OCI-LY7 (cell line): ENCODE results near the gene PSMD13. TPM values are rescaled to one million over a fixed set of nuclear protein-coding genes. Genes with fewer than 3 reads are reported as not detected.
A peak's percentile ranks its signal among the peaks of the same experiment; 100 is the strongest.

ENCODE experiments used
- BruUV-seq: library from RNA; stranded (reverse); fragments of 400-500 nt; replicated peaks from 2 replicates; lab custom pipeline; 2021; lab: Mats Ljungman, UMichigan
- CTCF ChIA-PET: fragments of 300-600 bp; sonication (Branson Sonifier 250); formaldehyde crosslinking; loops from one replicate; lab custom pipeline; 2022; ENCODE audit warnings: antibody characterized with exemption; ENCODE audit not compliant: unreplicated experiment; lab: Charles Lee
- POLR2A ChIA-PET: fragments of 300-600 bp; sonication (Branson Sonifier 250); formaldehyde crosslinking; loops from one replicate; lab custom pipeline; 2022; ENCODE audit warnings: antibody characterized with exemption; lab: Charles Lee
- DNase-seq: peaks from one replicate; pipeline ENCODE4 v3.0.0-alpha.2; 2015; ENCODE audit warnings: low spot score
- H2AFZ ChIP-seq: fragments of 200-600 bp; sonication (generic), shearing (Covaris generic); 2 replicates; pipeline ENCODE4 v1.6.1; 2014; ENCODE audit warnings: mild to moderate bottlenecking, antibody characterized with exemption, low read length, moderate library complexity
- H3K27ac ChIP-seq: fragments of 200-600 bp; sonication (generic); 2 replicates; pipeline ENCODE4 v1.5.1; 2014; ENCODE audit warnings: mixed run types, low read depth, mild to moderate bottlenecking, moderate library complexity, low read length, inconsistent platforms; ENCODE audit not compliant: poor library complexity, severe bottlenecking
- H3K36me3 ChIP-seq: fragments of 200-600 bp; sonication (generic); 2 replicates; pipeline ENCODE4 v1.6.1; 2014; ENCODE audit warnings: mild to moderate bottlenecking, antibody characterized with exemption, low read length, moderate library complexity, mixed read lengths; ENCODE audit not compliant: insufficient read depth
- H3K4me1 ChIP-seq: fragments of 200-600 bp; sonication (generic); 2 replicates; pipeline ENCODE4 v1.5.1; 2014; ENCODE audit warnings: mild to moderate bottlenecking, low read length; ENCODE audit not compliant: insufficient read depth, poor library complexity, severe bottlenecking
- H3K4me2 ChIP-seq: fragments of 200-600 bp; sonication (generic); 2 replicates; pipeline ENCODE4 v1.6.1; 2014; ENCODE audit warnings: mild to moderate bottlenecking, low read length
- H3K4me3 ChIP-seq: fragments of 200-600 bp; sonication (generic); 2 replicates; pipeline ENCODE4 v1.5.1; 2014; ENCODE audit warnings: mild to moderate bottlenecking, low read depth, low read length; ENCODE audit not compliant: poor library complexity, severe bottlenecking
- H3K79me2 ChIP-seq: fragments of 200-600 bp; sonication (generic); 2 replicates; pipeline ENCODE4 v1.6.1; 2016; ENCODE audit warnings: low read depth, mild to moderate bottlenecking, low read length, moderate library complexity, mixed read lengths; ENCODE audit not compliant: insufficient read depth
- H3K9me2 ChIP-seq: fragments of 200-600 bp; sonication (generic); 2 replicates; pipeline ENCODE4 v1.6.1; 2016; ENCODE audit warnings: mild to moderate bottlenecking, low read length, mixed read lengths; ENCODE audit not compliant: insufficient read depth
- H3K9me3 ChIP-seq: fragments of 200-600 bp; sonication (generic); 2 replicates; pipeline ENCODE4 v1.6.1; 2014; ENCODE audit warnings: mild to moderate bottlenecking, mixed run types, low read length, mixed read lengths
- H4K20me1 ChIP-seq: fragments of 200-600 bp; sonication (generic); 2 replicates; pipeline ENCODE4 v1.6.1; 2014; ENCODE audit warnings: mild to moderate bottlenecking, antibody characterized with exemption, low read length, moderate library complexity, mixed read lengths; ENCODE audit not compliant: insufficient read depth
- EZH2phosphoT487 ChIP-seq: fragments of 200-600 bp; sonication (generic); IDR thresholded peaks from 2 replicates; pipeline ENCODE4 v1.6.1; 2018; ENCODE audit warnings: low read depth, borderline replicate concordance, mild to moderate bottlenecking, mixed run types, antibody characterized with exemption, low read length, moderate library complexity, mixed read lengths
- intact Hi-C: fragments of 100-400 bp; cut with micrococcal nuclease; formaldehyde crosslinking; loops from one replicate; pipeline ENCODE4 v1.10.0; 2022; ENCODE audit not compliant: unreplicated experiment
- total RNA-seq, 2 experiments: library from RNA; depleted of rRNA in 1 of 2; stranded (reverse); fragments of >200 nt in 1 of 2; shearing (Covaris generic) in 1 of 2; gene quantifications; 2 replicates each; pipeline ENCODE4 v1.2.3, GENCODE V29; 2014 to 2022
- TF ChIP-seq, protein P1 (sequence below): fragments of 200-600 bp; sonication (generic); conservative IDR thresholded peaks from 2 replicates; pipeline ENCODE4 v1.5.1; 2014; ENCODE audit warnings: mild to moderate bottlenecking, antibody characterized with exemption, low read length, moderate library complexity, mixed read lengths

PSMD13 gene
- total RNA-seq, 2 experiments from 2014 or later = 146 to 154 TPM

DNA sequence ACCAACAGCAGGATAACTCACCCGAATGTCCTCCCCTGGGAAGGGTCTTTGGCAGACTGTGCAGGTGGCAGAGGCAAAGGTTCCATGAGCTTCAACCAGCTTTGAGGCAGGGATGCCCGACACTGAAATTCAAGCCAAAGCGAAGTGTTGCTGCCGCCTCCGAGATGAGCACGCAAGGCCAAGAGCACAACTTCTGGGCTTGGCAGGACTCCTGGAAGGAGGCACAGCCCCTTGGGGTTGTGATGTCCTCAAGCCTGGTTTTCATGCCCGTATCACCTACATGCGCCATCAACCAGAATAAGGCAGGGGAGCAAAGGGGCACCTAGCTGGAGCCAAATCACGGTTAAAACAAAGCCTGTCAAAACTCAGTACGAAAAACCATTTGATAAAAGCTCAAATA lies 6.3 kb upstream of the PSMD13 start:
- H3K79me2 ChIP-seq = no peaks in the 10 kb centered on the region
- no peak overlapping the region for H2AFZ ChIP-seq
- H3K4me2 ChIP-seq = no peak overlapping the region
- CTCF ChIA-PET = no interaction called here
- no peak for DNase-seq
- TF ChIP-seq, protein P1, sequence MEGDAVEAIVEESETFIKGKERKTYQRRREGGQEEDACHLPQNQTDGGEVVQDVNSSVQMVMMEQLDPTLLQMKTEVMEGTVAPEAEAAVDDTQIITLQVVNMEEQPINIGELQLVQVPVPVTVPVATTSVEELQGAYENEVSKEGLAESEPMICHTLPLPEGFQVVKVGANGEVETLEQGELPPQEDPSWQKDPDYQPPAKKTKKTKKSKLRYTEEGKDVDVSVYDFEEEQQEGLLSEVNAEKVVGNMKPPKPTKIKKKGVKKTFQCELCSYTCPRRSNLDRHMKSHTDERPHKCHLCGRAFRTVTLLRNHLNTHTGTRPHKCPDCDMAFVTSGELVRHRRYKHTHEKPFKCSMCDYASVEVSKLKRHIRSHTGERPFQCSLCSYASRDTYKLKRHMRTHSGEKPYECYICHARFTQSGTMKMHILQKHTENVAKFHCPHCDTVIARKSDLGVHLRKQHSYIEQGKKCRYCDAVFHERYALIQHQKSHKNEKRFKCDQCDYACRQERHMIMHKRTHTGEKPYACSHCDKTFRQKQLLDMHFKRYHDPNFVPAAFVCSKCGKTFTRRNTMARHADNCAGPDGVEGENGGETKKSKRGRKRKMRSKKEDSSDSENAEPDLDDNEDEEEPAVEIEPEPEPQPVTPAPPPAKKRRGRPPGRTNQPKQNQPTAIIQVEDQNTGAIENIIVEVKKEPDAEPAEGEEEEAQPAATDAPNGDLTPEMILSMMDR = no peak
- TF ChIP-seq EZH2phosphoT487 = no peak
- no TSS peak for BruUV-seq
- no peaks in the 10 kb centered on the region for H3K9me2 ChIP-seq
- H3K4me1 ChIP-seq = peaks cover 4% of the 10 kb centered on the region
- no peaks in the 10 kb centered on the region for H3K9me3 ChIP-seq
- POLR2A ChIA-PET = interaction anchor here (0.8 to 1.1 kb wide), 2 partner anchors 11 to 22 kb away, joined by 3 to 4 read pairs; no protein-coding TSS in a partner anchor
- no peaks in the 10 kb centered on the region for H3K36me3 ChIP-seq
- H4K20me1 ChIP-seq = no peaks in the 10 kb centered on the region
- H3K4me3 ChIP-seq = no peak overlapping the region
- intact Hi-C loops = no loop called here
- no peak overlapping the region for H3K27ac ChIP-seq

DNA sequence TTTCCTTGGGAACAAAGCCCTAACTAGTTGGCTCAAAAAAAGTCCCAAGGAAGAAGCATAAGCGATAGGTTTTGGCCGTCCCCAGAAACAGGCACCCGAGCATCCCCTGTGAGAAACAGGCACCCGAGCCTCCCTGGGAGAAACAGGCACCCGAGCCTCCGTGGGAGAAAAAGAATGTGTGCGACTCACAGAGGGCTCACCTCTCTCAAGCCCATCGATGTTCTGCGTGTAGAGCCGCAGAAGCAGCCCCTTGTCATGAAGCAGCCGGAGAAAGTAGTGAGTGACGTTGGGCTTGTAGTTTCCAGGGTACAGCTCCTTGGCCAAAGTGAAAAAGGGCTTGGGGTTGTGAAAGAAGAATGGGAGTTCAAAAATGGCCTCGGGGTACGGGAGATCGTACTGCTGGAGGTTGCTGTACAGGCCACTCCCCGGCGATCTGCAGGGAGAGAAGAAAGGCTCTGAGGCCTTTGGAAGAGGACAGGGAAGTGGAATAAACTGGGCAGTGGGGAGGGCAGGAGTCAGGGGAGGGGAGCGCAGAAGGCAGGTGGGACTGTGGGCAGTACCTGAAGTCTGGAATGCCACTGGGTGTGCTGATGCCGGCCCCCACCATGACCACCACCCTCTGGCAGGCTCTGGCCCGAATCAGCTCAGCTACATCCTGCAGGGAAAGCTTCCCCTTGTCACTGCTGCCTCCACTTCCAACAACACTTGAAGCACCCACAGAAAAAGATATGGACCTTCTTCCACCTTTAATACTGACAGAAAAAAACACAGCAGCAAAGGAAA lies 3.8 kb upstream of the PSMD13 start:
- CTCF ChIA-PET = no interaction called here
- intact Hi-C loops = no loop called here
- no peak for DNase-seq
- Histone ChIP-seq H4K20me1 (peaks cover 8% of the 10 kb centered on the region; the same call in 1 of the 2 replicates), H3K9me3 (no peaks in the 10 kb centered on the region), H2AFZ (no peak overlapping the region), H3K36me3 (no peaks in the 10 kb centered on the region), H3K4me2 (no peak overlapping the region), H3K27ac (no peak overlapping the region), H3K79me2 (peaks cover 12% of the 10 kb centered on the region), H3K9me2 (no peaks in the 10 kb centered on the region), H3K4me3 (no peak overlapping the region), H3K4me1 (peaks cover 9% of the 10 kb centered on the region)
- TF ChIP-seq, protein P1 = no peak
- no peak for TF ChIP-seq EZH2phosphoT487
- no TSS peak for BruUV-seq
- POLR2A ChIA-PET = no interaction called here

DNA sequence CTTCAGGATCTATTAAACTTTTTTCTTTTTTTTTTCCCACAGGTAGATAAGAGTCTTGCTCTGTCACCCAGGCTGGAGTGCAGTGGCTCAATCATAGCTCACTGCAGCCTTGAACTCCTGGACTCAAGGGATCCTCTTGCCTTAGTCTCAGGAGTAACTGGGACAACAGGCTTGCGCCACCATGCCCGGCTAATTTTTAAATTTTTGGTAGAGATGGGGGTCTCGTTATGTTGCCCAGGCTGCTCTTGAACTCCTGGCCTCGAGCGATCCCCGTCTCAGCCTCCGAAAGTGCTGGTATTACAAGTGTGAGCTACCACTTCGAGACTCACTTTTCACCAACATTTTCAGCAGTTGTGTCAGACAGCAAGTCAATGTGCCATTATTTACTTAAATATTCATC lies 1.6 kb upstream of the PSMD13 start:
- H2AFZ ChIP-seq = no peak overlapping the region
- H3K27ac ChIP-seq = no peak overlapping the region
- no peak for DNase-seq
- intact Hi-C loops = no loop called here
- TF ChIP-seq, protein P1 = no peak
- TF ChIP-seq EZH2phosphoT487 = no peak
- POLR2A ChIA-PET = interaction anchor here (1.1 to 1.8 kb wide), 2 partner anchors 18 to 27 kb away, joined by 5 to 6 read pairs; partner anchors contain the start of genes BET1L and RIC8A
- H4K20me1 ChIP-seq = peaks cover 10% of the 10 kb centered on the region; the same call in 1 of the 2 replicates
- CTCF ChIA-PET = no interaction called here
- H3K36me3 ChIP-seq = peaks cover 15% of the 10 kb centered on the region
- peaks cover 32% of the 10 kb centered on the region for H3K79me2 ChIP-seq
- H3K4me1 ChIP-seq = peaks cover 19% of the 10 kb centered on the region
- H3K9me2 ChIP-seq = no peaks in the 10 kb centered on the region
- BruUV-seq = TSS peak; percentile 73
- H3K9me3 ChIP-seq = no peaks in the 10 kb centered on the region
- H3K4me3 ChIP-seq = peak overlapping the region; percentile 81
- peak overlapping the region; percentile 87 for H3K4me2 ChIP-seq
